Transverse colon (tissue), 4 donors: ENCODE measurements around the gene RPGRIP1L. TPM values are rescaled to one million over a fixed set of nuclear protein-coding genes. Genes with fewer than 3 reads are reported as not detected.

Experiments used
- DNase-seq: peaks from one replicate; pipeline ENCODE4 v3.0.0-alpha.2; 2019
- H3K27ac ChIP-seq, 4 donors: fragments of 200-600 bp; sonication (generic); 2 replicates each; pipeline ENCODE4 v1.5.1; 2016 to 2018; ENCODE audit warnings: inconsistent platforms in 4 of 4
- H3K27me3 ChIP-seq: fragments of 200-600 bp; sonication (generic); 2 replicates; pipeline ENCODE4 v1.5.1; 2017; ENCODE audit warnings: inconsistent platforms
- H3K36me3 ChIP-seq, 4 donors: fragments of 200-600 bp; sonication (generic); 2 replicates each; pipeline ENCODE4 v1.5.1; 2017 to 2019; ENCODE audit warnings: inconsistent platforms in 4 of 4
- H3K4me1 ChIP-seq, 4 donors: fragments of 200-600 bp; sonication (generic); 2 replicates each; pipeline ENCODE4 v1.5.1; 2017 to 2020; ENCODE audit warnings: inconsistent platforms in 4 of 4
- H3K4me3 ChIP-seq, 4 donors: fragments of 200-600 bp; sonication (generic); 1 replicate in 1 of 4; 2 replicates in 3 of 4; pipeline versions ENCODE4 v1.5.1 to v1.6.1; 2017 to 2019; ENCODE audit warnings: inconsistent platforms in 4 of 4
- H3K9me3 ChIP-seq, 2 donors: fragments of 200-600 bp; sonication (generic); 2 replicates each; pipeline ENCODE4 v1.5.1; 2017 to 2019; ENCODE audit warnings: inconsistent platforms in 2 of 2
- EP300 ChIP-seq: sonication (generic); formaldehyde crosslinking; IDR thresholded peaks from one replicate; pipeline ENCODE4 v1.6.1; 2017; ENCODE audit warnings: antibody characterized with exemption, low read depth
- POLR2A ChIP-seq: fragments of 450-650 bp; IDR thresholded peaks from one replicate; pipeline ENCODE4 v1.6.1; 2016; ENCODE audit warnings: antibody characterized with exemption, mild to moderate bottlenecking, moderate library complexity
- POLR2AphosphoS5 ChIP-seq, 3 donors: sonication (generic); formaldehyde crosslinking; IDR thresholded peaks; one replicate each; pipeline ENCODE4 v1.6.1; 2016; ENCODE audit warnings: antibody characterized with exemption in 3 of 3
- WGBS, 2 donors: methylation state at CpG; one replicate each; pipeline ENCODE4 v1.1.5; 2018; ENCODE audit warnings: low coverage in 1 of 2; 5-methylcytosine and 5-hydroxymethylcytosine counted together
- in situ Hi-C, 4 donors: fragments of 200-750 bp; cut with MboI; loops; one replicate each; pipeline versions ENCODE4 v1.15.0 to v1.15.1; 2017; ENCODE audit warnings: low sequenced_read_pairs in 3 of 4, low pct_ligation_motif_present in 1 of 4, low pct_unique_long_range_greater_than_20kb in 1 of 4
- intact Hi-C: fragments of 100-400 bp; cut with DNase I; formaldehyde crosslinking; loops from one replicate; pipeline ENCODE4 v1.15.1; 2023; ENCODE audit warnings: low total_unique reads
- total RNA-seq, 4 donors: library from RNA; depleted of rRNA; stranded (reverse); fragments of >200 nt; gene quantifications; one replicate each; pipeline ENCODE4 v1.1.0, GENCODE V29; 2016
- TF ChIP-seq, protein P1 (sequence below), 5 experiments: fragments of 200-600 bp in 3 of 5; fragments of 450-650 bp in 2 of 5; sonication (generic) in 3 of 5; IDR thresholded peaks; 1 replicate in 2 of 5; 2 replicates in 3 of 5; pipeline ENCODE4 v1.5.1; 2016 to 2017; ENCODE audit warnings: antibody characterized with exemption in 5 of 5, inconsistent platforms in 3 of 5, mild to moderate bottlenecking in 2 of 5, moderate library complexity in 1 of 5

RPGRIP1L gene
- total RNA-seq, 4 donors from 2014 or later: 1.6 to 5.6 (median 2.1) TPM

DNA sequence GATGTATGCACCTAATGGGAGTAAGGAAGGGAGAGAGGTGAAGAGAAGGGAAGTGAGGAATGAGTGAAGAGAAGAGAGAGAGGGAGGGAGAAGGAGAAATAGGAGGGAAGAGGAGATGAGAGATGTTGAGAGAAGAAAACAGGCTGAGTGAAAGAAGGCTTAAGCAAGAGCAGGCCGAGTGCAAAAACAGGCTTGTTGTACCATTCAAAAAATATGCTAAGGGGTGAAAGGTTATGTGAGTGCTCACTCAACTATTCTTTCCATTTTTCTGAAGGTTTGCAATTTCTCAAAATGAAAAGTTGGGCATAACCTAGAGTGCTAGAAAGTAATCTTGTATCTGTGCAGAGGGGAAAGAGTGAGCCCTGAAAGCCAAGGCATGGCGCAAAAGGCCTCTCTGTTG, 22.9 kb downstream of the RPGRIP1L start:
- Histone ChIP-seq H3K36me3 (no peaks in the 10 kb centered on the region), H3K4me3 (no peak overlapping the region), H3K27ac (no peak overlapping the region), H3K27me3 (no peaks in the 10 kb centered on the region), H3K4me1 (no peaks in the 10 kb centered on the region), H3K9me3 (no peaks in the 10 kb centered on the region)
- no peak for TF ChIP-seq POLR2A
- no peak for TF ChIP-seq EP300
- TF ChIP-seq, protein P1, sequence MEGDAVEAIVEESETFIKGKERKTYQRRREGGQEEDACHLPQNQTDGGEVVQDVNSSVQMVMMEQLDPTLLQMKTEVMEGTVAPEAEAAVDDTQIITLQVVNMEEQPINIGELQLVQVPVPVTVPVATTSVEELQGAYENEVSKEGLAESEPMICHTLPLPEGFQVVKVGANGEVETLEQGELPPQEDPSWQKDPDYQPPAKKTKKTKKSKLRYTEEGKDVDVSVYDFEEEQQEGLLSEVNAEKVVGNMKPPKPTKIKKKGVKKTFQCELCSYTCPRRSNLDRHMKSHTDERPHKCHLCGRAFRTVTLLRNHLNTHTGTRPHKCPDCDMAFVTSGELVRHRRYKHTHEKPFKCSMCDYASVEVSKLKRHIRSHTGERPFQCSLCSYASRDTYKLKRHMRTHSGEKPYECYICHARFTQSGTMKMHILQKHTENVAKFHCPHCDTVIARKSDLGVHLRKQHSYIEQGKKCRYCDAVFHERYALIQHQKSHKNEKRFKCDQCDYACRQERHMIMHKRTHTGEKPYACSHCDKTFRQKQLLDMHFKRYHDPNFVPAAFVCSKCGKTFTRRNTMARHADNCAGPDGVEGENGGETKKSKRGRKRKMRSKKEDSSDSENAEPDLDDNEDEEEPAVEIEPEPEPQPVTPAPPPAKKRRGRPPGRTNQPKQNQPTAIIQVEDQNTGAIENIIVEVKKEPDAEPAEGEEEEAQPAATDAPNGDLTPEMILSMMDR (IDR thresholded peaks at IDR 0.05): no peak
- no peak for TF ChIP-seq POLR2AphosphoS5 (IDR thresholded peaks at IDR 0.05)
- 92 to 100% methylated on average over 2 of the region's 2 CpGs for WGBS, 2 donors
- intact Hi-C loops (no loop called here), in situ Hi-C loops (no loop called here)
- DNase-seq: no peak

DNA sequence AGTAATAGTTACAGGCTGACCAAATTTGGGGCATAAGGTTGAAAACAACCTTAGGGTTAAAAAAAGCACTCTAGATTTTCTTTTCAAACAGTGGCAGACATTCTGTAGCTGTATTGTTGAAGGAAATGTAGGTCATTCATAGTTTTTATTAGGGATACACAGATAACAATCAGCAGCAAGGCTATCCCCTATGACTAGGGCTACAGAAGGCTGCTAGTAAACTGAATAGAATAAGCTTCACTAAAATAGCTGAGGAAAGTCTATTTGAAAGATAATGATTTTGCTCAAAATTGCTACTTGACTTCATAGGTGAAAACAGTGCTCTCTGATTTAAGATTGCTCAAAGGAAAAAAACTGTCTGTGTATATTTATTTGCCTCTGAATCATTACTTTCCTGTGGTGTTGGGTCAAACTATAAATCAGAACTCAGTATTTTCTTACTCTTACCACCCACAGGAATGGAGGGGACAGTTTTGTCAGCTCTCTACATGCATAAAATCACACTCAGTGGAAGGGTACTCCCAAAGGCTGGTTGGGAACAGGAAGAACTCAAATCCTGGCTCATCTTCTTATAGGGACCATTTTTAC, 24.8 kb downstream of the RPGRIP1L start:
- no peak overlapping the region for H3K4me3 ChIP-seq
- H3K9me3 ChIP-seq: no peaks in the 10 kb centered on the region
- no peak overlapping the region for H3K27ac ChIP-seq
- no peaks in the 10 kb centered on the region for H3K27me3 ChIP-seq
- intact Hi-C loops: no loop called here
- DNase-seq: no peak
- no peaks in the 10 kb centered on the region for H3K4me1 ChIP-seq
- TF ChIP-seq POLR2AphosphoS5 (IDR thresholded peaks at IDR 0.05): no peak
- TF ChIP-seq EP300: no peak
- in situ Hi-C loops: no loop called here
- no peaks in the 10 kb centered on the region for H3K36me3 ChIP-seq

DNA sequence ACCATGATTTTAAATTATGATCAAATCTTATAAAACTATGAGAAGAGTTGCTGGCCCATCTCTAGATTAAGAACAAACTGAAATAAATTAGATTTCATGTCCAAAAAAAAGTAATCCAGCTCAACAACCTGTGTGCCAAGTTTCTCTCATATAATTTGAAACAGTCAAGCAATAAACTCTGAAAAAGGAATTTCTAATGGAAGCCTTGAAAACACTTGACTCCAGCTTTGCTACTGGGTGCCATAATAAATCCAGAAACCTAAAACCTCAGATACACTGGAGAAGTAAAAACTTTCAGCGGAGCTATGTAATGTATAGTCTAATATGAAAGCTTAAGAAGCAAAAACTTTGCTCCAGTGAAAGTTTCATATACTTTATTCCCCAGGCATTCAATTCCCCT, 25.5 kb downstream of the RPGRIP1L start:
- in situ Hi-C loops: no loop called here
- H3K27me3 ChIP-seq: no peaks in the 10 kb centered on the region
- TF ChIP-seq POLR2AphosphoS5 (IDR thresholded peaks at IDR 0.05) (no peak), EP300 (no peak), POLR2A (no peak)
- TF ChIP-seq, protein P1 (IDR thresholded peaks at IDR 0.05): no peak
- DNase-seq: no peak
- H3K4me1 ChIP-seq: no peaks in the 10 kb centered on the region
- intact Hi-C loops: no loop called here
- H3K4me3 ChIP-seq: no peak overlapping the region
- H3K36me3 ChIP-seq: no peaks in the 10 kb centered on the region
- WGBS, 2 donors: 95% methylated on average over 1 of the region's 1 CpG; no CpG with 5 or more reads in 1 of the 2 donors
- H3K9me3 ChIP-seq: no peaks in the 10 kb centered on the region
- no peak overlapping the region for H3K27ac ChIP-seq

DNA sequence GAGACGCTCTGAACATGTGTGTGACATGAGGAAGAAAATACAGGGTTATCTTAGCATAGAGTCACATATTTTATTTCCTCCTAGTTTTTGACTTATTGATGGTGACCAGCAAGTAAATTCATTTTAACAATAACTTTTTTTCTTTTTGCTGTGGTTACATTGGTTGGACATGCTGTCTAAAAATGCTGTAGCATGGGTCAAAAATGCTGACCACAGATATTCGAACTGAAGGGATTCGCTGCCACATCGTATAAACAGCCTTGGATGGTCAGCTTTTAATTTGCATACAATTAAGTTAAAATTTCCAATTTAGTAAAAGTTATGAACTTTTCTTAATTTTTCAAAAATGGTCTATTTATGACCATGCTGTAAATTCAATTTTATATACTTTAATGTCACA, 30.5 kb downstream of the RPGRIP1L start:
- no peak for DNase-seq
- Histone ChIP-seq H3K27me3 (no peaks in the 10 kb centered on the region), H3K27ac (no peak overlapping the region), H3K4me1 (no peaks in the 10 kb centered on the region), H3K9me3 (no peaks in the 10 kb centered on the region), H3K36me3 (no peaks in the 10 kb centered on the region), H3K4me3 (no peak overlapping the region)
- 97 to 98% methylated on average over 4 of the region's 4 CpGs for WGBS, 2 donors
- TF ChIP-seq, protein P1 (IDR thresholded peaks at IDR 0.05): no peak
- intact Hi-C loops: no loop called here
- in situ Hi-C loops: no loop called here

DNA sequence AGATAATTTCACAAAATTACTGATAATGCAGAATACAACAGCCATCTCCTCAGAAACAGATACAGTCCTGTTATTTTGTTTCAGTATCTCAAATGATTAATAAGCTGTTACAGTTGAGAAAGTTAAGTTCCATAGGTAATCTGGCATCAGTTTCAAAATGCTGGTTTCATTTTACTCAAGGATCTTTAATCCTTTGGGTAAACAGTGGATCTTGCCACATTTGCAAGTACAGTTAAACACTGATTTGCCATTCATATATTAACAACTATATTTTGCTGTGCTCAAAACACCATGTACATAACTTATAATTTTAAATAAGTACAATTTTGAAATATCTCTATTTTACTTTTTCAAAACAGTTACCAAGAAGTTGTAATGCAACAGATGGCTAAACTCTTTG, 31.2 kb downstream of the RPGRIP1L start:
- no peak for TF ChIP-seq POLR2AphosphoS5 (IDR thresholded peaks at IDR 0.05)
- TF ChIP-seq EP300: no peak
- no peak for TF ChIP-seq POLR2A
- TF ChIP-seq, protein P1 (IDR thresholded peaks at IDR 0.05): no peak
- DNase-seq: no peak
- no peaks in the 10 kb centered on the region for H3K36me3 ChIP-seq
- intact Hi-C loops: no loop called here
- H3K4me1 ChIP-seq: no peaks in the 10 kb centered on the region
- H3K4me3 ChIP-seq: no peak overlapping the region
- in situ Hi-C loops: no loop called here
- H3K27ac ChIP-seq: no peak overlapping the region
- H3K27me3 ChIP-seq: no peaks in the 10 kb centered on the region
- H3K9me3 ChIP-seq: no peaks in the 10 kb centered on the region
